B cell (primary cell): ENCODE results near the gene RABGAP1L. TPM values are rescaled to one million over a fixed set of nuclear protein-coding genes. Genes with fewer than 3 reads are reported as not detected.

Experiments
- ATAC-seq: fragments of 200-7000 bp; cut with Tn5 transposase; one replicate; pipeline ENCODE4 v1.10.0; 2021; ENCODE audit warnings: low read depth, mild to moderate bottlenecking, moderate number of reproducible peaks, moderate library complexity
- CTCF ChIA-PET: fragments of 350-600 bp; sonication (Branson Sonifier 250); formaldehyde crosslinking; loops from one replicate; lab custom pipeline; 2021; ENCODE audit warnings: antibody characterized with exemption, inconsistent platforms; lab: Charles Lee
- POLR2A ChIA-PET: fragments of 350-600 bp; sonication (Branson Sonifier 250); formaldehyde crosslinking; loops from one replicate; lab custom pipeline; 2021; ENCODE audit warnings: antibody characterized with exemption; lab: Charles Lee
- DNase-seq: peaks from one replicate; pipeline ENCODE4 v3.0.0; 2013
- H2AFZ ChIP-seq: 2 replicates; pipeline ENCODE4 v1.6.1; 2012; ENCODE audit warnings: mild to moderate bottlenecking, low read depth, low read length; ENCODE audit not compliant: insufficient read depth, poor library complexity, severe bottlenecking
- H3K27ac ChIP-seq, 2 donors: 1 replicate in 1 of 2; 2 replicates in 1 of 2; pipeline ENCODE4 v1.5.1; 2012 to 2013; ENCODE audit warnings: low read length in 2 of 2, mild to moderate bottlenecking in 2 of 2, moderate library complexity in 1 of 2
- H3K27me3 ChIP-seq, 4 experiments: fragments of 200-600 bp in 1 of 4; sonication (generic) in 1 of 4; replicated peaks in 1 of 4; 1 replicate in 2 of 4; 2 replicates in 2 of 4; pipeline versions ENCODE4 v1.6.1 to v1.7.0; 2013 to 2016; ENCODE audit warnings: low read length in 3 of 4, mild to moderate bottlenecking in 2 of 4, mixed read lengths in 1 of 4, moderate library complexity in 1 of 4; ENCODE audit not compliant: insufficient read depth in 4 of 4, control insufficient read depth in 3 of 4; ENCODE audit errors: control extremely low read depth in 1 of 4
- H3K36me3 ChIP-seq, 2 experiments: replicated peaks in 1 of 2; 1 replicate in 1 of 2; 2 replicates in 1 of 2; pipeline versions ENCODE4 v1.6.1 to v1.7.1; 2013; ENCODE audit warnings: low read length in 1 of 2; ENCODE audit not compliant: insufficient read depth in 2 of 2, control insufficient read depth in 1 of 2; ENCODE audit errors: control extremely low read depth in 1 of 2, extremely low read depth in 1 of 2
- H3K4me1 ChIP-seq, 2 donors: fragments of 200-600 bp in 1 of 2; sonication (generic) in 1 of 2; 1 replicate in 1 of 2; 2 replicates in 1 of 2; pipeline versions ENCODE4 v1.5.1 to v1.6.1; 2013 to 2017; ENCODE audit warnings: low read length in 2 of 2; ENCODE audit not compliant: control insufficient read depth in 2 of 2, insufficient read depth in 2 of 2
- H3K4me2 ChIP-seq: replicated peaks from 2 replicates; pipeline ENCODE3; 2012; ENCODE audit warnings: mild to moderate bottlenecking, low read depth, low read length; ENCODE audit not compliant: poor library complexity, severe bottlenecking
- H3K4me3 ChIP-seq, 5 experiments: fragments of 200-600 bp in 1 of 5; sonication (generic) in 1 of 5; 1 replicate in 3 of 5; 2 replicates in 2 of 5; pipeline versions ENCODE4 v1.5.1 to v1.7.0; 2011 to 2016; ENCODE audit warnings: low read length in 4 of 5, mild to moderate bottlenecking in 4 of 5, low read depth in 2 of 5, control low read depth in 1 of 5, moderate library complexity in 1 of 5; ENCODE audit not compliant: insufficient read depth in 1 of 5; ENCODE audit errors: control extremely low read depth in 1 of 5, extremely low read depth in 1 of 5
- H3K79me2 ChIP-seq: fragments of 200-600 bp; sonication (generic); one replicate; pipeline ENCODE4 v1.6.0; 2016; ENCODE audit warnings: low read length; ENCODE audit not compliant: control insufficient read depth, insufficient read depth
- H3K9ac ChIP-seq: fragments of 200-600 bp; sonication (generic); 2 replicates; pipeline ENCODE4 v1.6.1; 2017; ENCODE audit warnings: mild to moderate bottlenecking, low read length, moderate library complexity
- H3K9me3 ChIP-seq, 3 donors: one replicate each; pipeline versions ENCODE4 v1.6.1 to v1.7.1; 2013; ENCODE audit warnings: low read length in 2 of 3; ENCODE audit not compliant: control insufficient read depth in 2 of 3, insufficient read depth in 1 of 3; ENCODE audit errors: control extremely low read depth in 1 of 3
- H4K20me1 ChIP-seq: 2 replicates; pipeline ENCODE4 v1.6.0; 2012; ENCODE audit warnings: mild to moderate bottlenecking, low read length; ENCODE audit not compliant: insufficient read depth, control insufficient read depth, poor library complexity, severe bottlenecking
- H3K27ac Mint-ChIP-seq: one replicate; pipeline ENCODE4 v1.8.0; 2021; ENCODE audit warnings: mixed read lengths
- H3K27me3 Mint-ChIP-seq: one replicate; pipeline ENCODE4 v1.8.0; 2021; ENCODE audit warnings: mixed read lengths
- H3K4me1 Mint-ChIP-seq: one replicate; pipeline ENCODE4 v1.8.0; 2021; ENCODE audit warnings: mixed read lengths
- H3K4me3 Mint-ChIP-seq: one replicate; pipeline ENCODE4 v1.8.0; 2021; ENCODE audit warnings: mixed read lengths
- H3K9me3 Mint-ChIP-seq: one replicate; pipeline ENCODE4 v1.8.0; 2022; ENCODE audit warnings: mixed read lengths; ENCODE audit not compliant: insufficient read depth
- EZH2 ChIP-seq: IDR thresholded peaks from 2 replicates; pipeline ENCODE4 v1.6.1; 2012; ENCODE audit warnings: borderline replicate concordance, low read depth, mild to moderate bottlenecking, moderate library complexity, low read length; ENCODE audit not compliant: insufficient read depth, poor library complexity, severe bottlenecking
- WGBS: methylation state at CpG from one replicate; pipeline ENCODE4 v1.1.5; 2013; ENCODE audit warnings: missing lambda C conversion rate; ENCODE audit not compliant: insufficient coverage; 5-methylcytosine and 5-hydroxymethylcytosine counted together
- intact Hi-C: fragments of 100-400 bp; cut with micrococcal nuclease; formaldehyde crosslinking; loops from one replicate; pipeline ENCODE4 v1.10.0; 2022
- polyA plus RNA-seq: library from polyadenylated mRNA; depleted of rRNA; stranded (reverse); fragments of >200 nt; gene quantifications from 2 replicates; pipeline ENCODE4 v1.2.3, GENCODE V29; 2012
- total RNA-seq, 2 donors: library from RNA; stranded (reverse); fragments of 120-200 nt in 1 of 2; gene quantifications; 1 replicate in 1 of 2; 2 replicates in 1 of 2; pipeline versions ENCODE4 v1.2.3 to v1.2.4, GENCODE V29; 2013 to 2022
- TF ChIP-seq, protein P1 (sequence below): fragments of 200-600 bp; IDR thresholded peaks from one replicate; pipeline ENCODE4 v1.8.0; 2022; ENCODE audit warnings: antibody characterized with exemption, mild to moderate bottlenecking

The RABGAP1L gene
- total and polyA plus RNA-seq, 2 donors (not counting 1 experiment from before 2014, with no cell fraction given) = 34.9 to 159 TPM

DNA sequence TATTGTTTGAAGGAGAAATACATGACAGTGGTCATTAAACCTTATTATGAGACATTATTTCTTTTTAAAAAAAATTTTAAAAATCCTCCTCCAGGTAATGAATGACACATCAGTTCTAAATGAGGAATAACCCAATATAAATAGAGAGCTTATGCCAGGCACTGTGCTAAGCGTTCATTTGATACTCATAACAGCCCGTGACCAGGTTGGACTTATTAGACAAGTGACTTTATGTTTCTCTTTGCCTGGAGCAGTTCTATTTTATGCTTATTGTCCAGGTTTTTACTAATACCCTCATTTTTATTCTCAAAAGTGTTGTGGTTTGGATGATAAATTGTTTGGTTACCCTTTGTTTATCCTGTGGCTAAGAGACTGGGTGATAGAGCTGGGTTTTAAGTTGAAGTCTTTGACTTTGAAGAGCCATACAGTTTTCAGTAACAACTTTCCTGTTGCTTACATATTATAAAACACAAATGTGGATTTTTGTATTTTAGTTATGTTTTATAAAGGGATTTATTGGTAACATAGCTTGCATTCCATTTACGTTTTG, 84.2 kb downstream of the RABGAP1L start:
- Histone ChIP-seq H3K27ac (no peak overlapping the region), H3K9ac (no peak overlapping the region), H4K20me1 (no peaks in the 10 kb centered on the region), H3K36me3 (peaks cover 3 to 35% of the 10 kb centered on the region in 2 experiments), H3K4me1 (no peaks in the 10 kb centered on the region), H3K27me3 (no peaks in the 10 kb centered on the region), H3K4me2 (no peak overlapping the region), H2AFZ (no peak overlapping the region), H3K4me3 (no peak overlapping the region), H3K79me2 (peaks cover 5% of the 10 kb centered on the region), H3K9me3 (no peaks in the 10 kb centered on the region)
- DNase-seq = no peak
- no peaks in the 10 kb centered on the region for H3K9me3 Mint-ChIP-seq
- H3K4me3 Mint-ChIP-seq = no peak overlapping the region
- no peak for TF ChIP-seq EZH2
- TF ChIP-seq, protein P1, sequence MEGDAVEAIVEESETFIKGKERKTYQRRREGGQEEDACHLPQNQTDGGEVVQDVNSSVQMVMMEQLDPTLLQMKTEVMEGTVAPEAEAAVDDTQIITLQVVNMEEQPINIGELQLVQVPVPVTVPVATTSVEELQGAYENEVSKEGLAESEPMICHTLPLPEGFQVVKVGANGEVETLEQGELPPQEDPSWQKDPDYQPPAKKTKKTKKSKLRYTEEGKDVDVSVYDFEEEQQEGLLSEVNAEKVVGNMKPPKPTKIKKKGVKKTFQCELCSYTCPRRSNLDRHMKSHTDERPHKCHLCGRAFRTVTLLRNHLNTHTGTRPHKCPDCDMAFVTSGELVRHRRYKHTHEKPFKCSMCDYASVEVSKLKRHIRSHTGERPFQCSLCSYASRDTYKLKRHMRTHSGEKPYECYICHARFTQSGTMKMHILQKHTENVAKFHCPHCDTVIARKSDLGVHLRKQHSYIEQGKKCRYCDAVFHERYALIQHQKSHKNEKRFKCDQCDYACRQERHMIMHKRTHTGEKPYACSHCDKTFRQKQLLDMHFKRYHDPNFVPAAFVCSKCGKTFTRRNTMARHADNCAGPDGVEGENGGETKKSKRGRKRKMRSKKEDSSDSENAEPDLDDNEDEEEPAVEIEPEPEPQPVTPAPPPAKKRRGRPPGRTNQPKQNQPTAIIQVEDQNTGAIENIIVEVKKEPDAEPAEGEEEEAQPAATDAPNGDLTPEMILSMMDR = no peak
- H3K4me1 Mint-ChIP-seq = peaks cover 2% of the 10 kb centered on the region
- H3K27me3 Mint-ChIP-seq = no peaks in the 10 kb centered on the region
- no CpG with 5 or more reads among the region's 3 CpGs for WGBS
- no peak overlapping the region for H3K27ac Mint-ChIP-seq
- no peak for ATAC-seq
- ChIA-PET CTCF (interaction anchor here (0.8 kb wide), 1 partner anchor 19 kb away, joined by 4 read pairs; no protein-coding TSS in a partner anchor), POLR2A (no interaction called here)
- intact Hi-C loops = no loop called here

DNA sequence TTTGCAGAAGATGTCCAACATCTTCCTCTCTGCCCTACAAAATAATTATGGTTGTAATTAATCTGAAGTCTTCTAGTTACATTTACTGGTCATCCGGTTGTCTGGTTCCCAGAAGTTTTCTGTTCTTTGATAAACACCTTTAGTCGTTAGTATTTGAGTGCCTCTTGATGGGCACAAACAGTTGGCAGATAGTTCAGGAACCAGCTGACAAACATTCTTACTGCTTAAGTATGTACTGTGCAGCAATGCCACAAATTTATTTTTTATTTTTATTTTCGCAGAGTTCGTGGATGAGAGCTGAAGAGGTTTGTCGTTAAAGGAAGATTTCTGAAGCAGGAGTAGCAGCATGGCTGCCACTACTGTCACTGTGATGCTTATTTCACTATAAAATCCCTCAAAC, 84.7 kb downstream of the RABGAP1L start:
- ChIA-PET POLR2A (no interaction called here), CTCF (interaction anchor here (0.8 kb wide), 1 partner anchor 18 kb away, joined by 4 read pairs; no protein-coding TSS in a partner anchor)
- no peak overlapping the region for H3K9ac ChIP-seq
- no peak for DNase-seq
- intact Hi-C loops = no loop called here
- peaks cover 3 to 35% of the 10 kb centered on the region in 2 experiments for H3K36me3 ChIP-seq
- no peaks in the 10 kb centered on the region for H3K9me3 Mint-ChIP-seq
- no peak for ATAC-seq
- H3K27me3 ChIP-seq = no peaks in the 10 kb centered on the region
- H3K79me2 ChIP-seq = peaks cover 5% of the 10 kb centered on the region
- no peaks in the 10 kb centered on the region for H3K9me3 ChIP-seq
- TF ChIP-seq, protein P1 = no peak
- no peak for TF ChIP-seq EZH2
- no peak overlapping the region for H3K4me2 ChIP-seq
- no peaks in the 10 kb centered on the region for H3K27me3 Mint-ChIP-seq
- H3K27ac ChIP-seq = no peak overlapping the region
- H3K4me1 Mint-ChIP-seq = peaks cover 2% of the 10 kb centered on the region
- 86% methylated on average over 1 of the region's 5 CpGs for WGBS
- no peaks in the 10 kb centered on the region for H3K4me1 ChIP-seq
- no peak overlapping the region for H3K4me3 Mint-ChIP-seq
- no peak overlapping the region for H3K4me3 ChIP-seq
- H3K27ac Mint-ChIP-seq = no peak overlapping the region
- H4K20me1 ChIP-seq = no peaks in the 10 kb centered on the region
- H2AFZ ChIP-seq = no peak overlapping the region
